DOHH2 (cell line): Measurements from ENCODE around the gene C20orf202.

ENCODE experiments used
- H3F3A ChIP-seq: fragments of 200-600 bp; sonication (generic), shearing (Covaris generic); 2 replicates; pipeline ENCODE4 v1.6.0; 2016; ENCODE audit warnings: antibody characterized with exemption, mild to moderate bottlenecking; ENCODE audit not compliant: control insufficient read depth, insufficient read depth
- H3K27ac ChIP-seq: fragments of 200-600 bp; sonication (generic); 2 replicates; pipeline ENCODE4 v1.5.1; 2014; ENCODE audit warnings: low read depth, mild to moderate bottlenecking, low read length, moderate library complexity
- H3K27me3 ChIP-seq: fragments of 200-600 bp; sonication (generic); 2 replicates; pipeline ENCODE4 v1.6.1; 2014; ENCODE audit warnings: mild to moderate bottlenecking, low read length, mixed read lengths; ENCODE audit not compliant: control insufficient read depth
- H3K36me3 ChIP-seq: fragments of 200-600 bp; sonication (generic); 2 replicates; pipeline ENCODE4 v1.6.1; 2014; ENCODE audit warnings: mild to moderate bottlenecking, low read length, moderate library complexity, mixed read lengths; ENCODE audit not compliant: control insufficient read depth
- H3K4me1 ChIP-seq: fragments of 200-600 bp; sonication (generic); 2 replicates; pipeline ENCODE4 v1.6.1; 2014; ENCODE audit warnings: mild to moderate bottlenecking, low read length, mixed read lengths; ENCODE audit not compliant: control insufficient read depth
- H3K4me2 ChIP-seq: fragments of 200-600 bp; sonication (generic); 2 replicates; pipeline ENCODE4 v1.6.0; 2014; ENCODE audit warnings: mild to moderate bottlenecking, low read length, moderate library complexity
- H3K4me3 ChIP-seq: fragments of 200-600 bp; sonication (generic); 2 replicates; pipeline ENCODE4 v1.5.1; 2014; ENCODE audit warnings: mild to moderate bottlenecking, low read length, mixed read lengths
- H3K79me2 ChIP-seq: fragments of 200-600 bp; sonication (generic); 2 replicates; pipeline ENCODE4 v1.6.1; 2014; ENCODE audit warnings: mild to moderate bottlenecking, low read length, mixed read lengths; ENCODE audit not compliant: control insufficient read depth
- H3K9me2 ChIP-seq: fragments of 200-600 bp; sonication (generic); replicated peaks from 2 replicates; pipeline ENCODE4 v1.6.1; 2014; ENCODE audit warnings: mild to moderate bottlenecking, low read length, mixed read lengths; ENCODE audit not compliant: control insufficient read depth
- H3K9me3 ChIP-seq: fragments of 200-600 bp; sonication (generic); 2 replicates; pipeline ENCODE4 v1.6.1; 2014; ENCODE audit warnings: antibody characterized with exemption, low read length, mixed read lengths; ENCODE audit not compliant: control insufficient read depth, insufficient read depth
- H4K20me1 ChIP-seq: fragments of 200-600 bp; sonication (generic); 2 replicates; pipeline ENCODE4 v1.6.0; 2014; ENCODE audit warnings: low read depth, mild to moderate bottlenecking, antibody characterized with exemption, low read length, moderate library complexity; ENCODE audit not compliant: control insufficient read depth, insufficient read depth
- CTCF ChIP-seq: fragments of 200-600 bp; sonication (generic); IDR thresholded peaks from one replicate; pipeline ENCODE4 v1.5.1; 2014; ENCODE audit warnings: antibody characterized with exemption, mild to moderate bottlenecking, low read depth, low read length; ENCODE audit not compliant: poor library complexity, severe bottlenecking
- EZH2phosphoT487 ChIP-seq: fragments of 200-600 bp; sonication (generic); IDR thresholded peaks from 2 replicates; pipeline ENCODE4 v1.6.1; 2017; ENCODE audit warnings: borderline replicate concordance, mild to moderate bottlenecking, antibody characterized with exemption, low read length, moderate library complexity, mixed read lengths

C20orf202 gene

GRCh38 chr20:1155342-1155741, 47.9 kb upstream of the C20orf202 start:
- TF ChIP-seq CTCF (no peak), EZH2phosphoT487 (no peak)
- no peaks in the 10 kb centered on the region for H3K9me2 ChIP-seq
- H3K36me3 ChIP-seq: peaks cover 31% of the 10 kb centered on the region
- no peak overlapping the region for H3K27ac ChIP-seq
- H3F3A ChIP-seq: no peaks in the 10 kb centered on the region
- H3K79me2 ChIP-seq: no peaks in the 10 kb centered on the region
- no peaks in the 10 kb centered on the region for H3K27me3 ChIP-seq
- H3K4me2 ChIP-seq: no peak overlapping the region
- H3K9me3 ChIP-seq: no peaks in the 10 kb centered on the region
- no peaks in the 10 kb centered on the region for H4K20me1 ChIP-seq
- H3K4me3 ChIP-seq: no peak overlapping the region
- no peaks in the 10 kb centered on the region for H3K4me1 ChIP-seq

GRCh38 chr20:1160496-1160895, 42.8 kb upstream of the C20orf202 start:
- no peaks in the 10 kb centered on the region for H4K20me1 ChIP-seq
- H3K4me1 ChIP-seq: no peaks in the 10 kb centered on the region; the same call in 1 of the 2 replicates
- peaks cover 37% of the 10 kb centered on the region for H3K36me3 ChIP-seq
- no peaks in the 10 kb centered on the region for H3F3A ChIP-seq
- no peak overlapping the region for H3K27ac ChIP-seq
- no peaks in the 10 kb centered on the region for H3K27me3 ChIP-seq
- no peaks in the 10 kb centered on the region for H3K9me2 ChIP-seq
- no peak overlapping the region for H3K4me2 ChIP-seq
- H3K4me3 ChIP-seq: no peak overlapping the region
- TF ChIP-seq CTCF (no peak), EZH2phosphoT487 (no peak)
- no peaks in the 10 kb centered on the region for H3K9me3 ChIP-seq
- no peaks in the 10 kb centered on the region for H3K79me2 ChIP-seq

GRCh38 chr20:1160991-1161390, 42.3 kb upstream of the C20orf202 start:
- H3K27me3 ChIP-seq: no peaks in the 10 kb centered on the region
- H4K20me1 ChIP-seq: no peaks in the 10 kb centered on the region
- H3K4me2 ChIP-seq: no peak overlapping the region
- TF ChIP-seq EZH2phosphoT487: no peak
- no peak for TF ChIP-seq CTCF
- no peak overlapping the region for H3K27ac ChIP-seq
- H3K36me3 ChIP-seq: peaks cover 40% of the 10 kb centered on the region
- H3K4me3 ChIP-seq: no peak overlapping the region
- peaks cover 3% of the 10 kb centered on the region; the same call in 1 of the 2 replicates for H3K4me1 ChIP-seq
- no peaks in the 10 kb centered on the region for H3F3A ChIP-seq
- no peaks in the 10 kb centered on the region for H3K9me3 ChIP-seq
- H3K79me2 ChIP-seq: no peaks in the 10 kb centered on the region
- no peaks in the 10 kb centered on the region for H3K9me2 ChIP-seq
